ENCODE data around the gene MMEL1.

MMEL1 gene

DNA sequence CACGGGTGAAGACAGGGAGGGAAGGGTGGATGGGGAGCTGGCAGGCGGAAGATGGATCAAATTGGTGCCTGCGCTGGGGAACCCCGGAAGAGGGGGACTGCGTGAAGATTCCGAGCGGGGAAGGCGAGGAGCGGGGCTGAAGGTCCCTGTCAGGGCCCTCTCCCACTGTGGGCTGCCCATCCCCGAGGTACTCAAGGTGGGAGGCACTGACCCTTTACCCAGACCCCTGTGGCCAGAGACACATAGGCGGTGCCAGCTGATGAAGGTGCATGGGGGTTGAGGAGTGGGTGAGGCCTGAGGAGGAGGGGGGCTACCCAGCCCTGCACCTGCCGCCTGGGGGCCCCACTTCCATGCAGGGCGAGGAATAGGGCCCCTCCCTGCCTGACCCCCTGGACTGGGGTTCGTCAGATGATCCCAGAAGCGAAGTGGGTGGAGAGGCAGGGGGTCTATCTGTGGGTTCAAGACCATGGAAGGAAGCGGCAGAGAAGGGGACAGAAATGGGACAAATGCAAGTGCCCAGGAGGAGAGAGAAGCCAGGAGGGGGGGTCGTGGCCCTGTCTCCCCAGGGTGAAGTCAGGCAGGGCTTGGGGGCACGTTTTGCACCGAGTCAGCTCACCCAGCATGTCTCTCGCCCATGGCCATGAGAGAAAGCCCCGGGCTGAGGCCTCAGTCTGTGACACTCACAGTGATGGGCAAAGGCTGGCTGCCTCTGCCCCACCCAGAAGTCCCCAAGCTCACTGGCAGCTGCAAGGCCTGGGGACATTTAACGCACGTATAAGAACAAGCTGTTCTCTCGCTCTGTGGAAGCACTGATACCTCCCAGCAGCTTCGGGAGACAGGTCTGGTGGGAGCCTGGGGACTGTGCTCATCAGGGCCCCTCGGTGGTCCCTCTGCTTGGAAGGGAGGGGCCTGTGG, 7.0 kb upstream of the MMEL1 start:
- no peak overlapping the region for H3K4me3 Mint-ChIP-seq
- TF ChIP-seq, protein P1, sequence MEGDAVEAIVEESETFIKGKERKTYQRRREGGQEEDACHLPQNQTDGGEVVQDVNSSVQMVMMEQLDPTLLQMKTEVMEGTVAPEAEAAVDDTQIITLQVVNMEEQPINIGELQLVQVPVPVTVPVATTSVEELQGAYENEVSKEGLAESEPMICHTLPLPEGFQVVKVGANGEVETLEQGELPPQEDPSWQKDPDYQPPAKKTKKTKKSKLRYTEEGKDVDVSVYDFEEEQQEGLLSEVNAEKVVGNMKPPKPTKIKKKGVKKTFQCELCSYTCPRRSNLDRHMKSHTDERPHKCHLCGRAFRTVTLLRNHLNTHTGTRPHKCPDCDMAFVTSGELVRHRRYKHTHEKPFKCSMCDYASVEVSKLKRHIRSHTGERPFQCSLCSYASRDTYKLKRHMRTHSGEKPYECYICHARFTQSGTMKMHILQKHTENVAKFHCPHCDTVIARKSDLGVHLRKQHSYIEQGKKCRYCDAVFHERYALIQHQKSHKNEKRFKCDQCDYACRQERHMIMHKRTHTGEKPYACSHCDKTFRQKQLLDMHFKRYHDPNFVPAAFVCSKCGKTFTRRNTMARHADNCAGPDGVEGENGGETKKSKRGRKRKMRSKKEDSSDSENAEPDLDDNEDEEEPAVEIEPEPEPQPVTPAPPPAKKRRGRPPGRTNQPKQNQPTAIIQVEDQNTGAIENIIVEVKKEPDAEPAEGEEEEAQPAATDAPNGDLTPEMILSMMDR (IDR thresholded peaks at IDR 0.05) = no peak
- H3K9me3 Mint-ChIP-seq = peaks cover 15% of the 10 kb centered on the region
- no peak overlapping the region for H3K27ac Mint-ChIP-seq
- no peaks in the 10 kb centered on the region for H3K36me3 Mint-ChIP-seq (ENCODE audit: low read depth)
- DNase-seq = no peak
- H3K4me1 Mint-ChIP-seq = peaks cover 5% of the 10 kb centered on the region
- H3K27me3 Mint-ChIP-seq (ENCODE audit: low read depth, poor library complexity) = peaks cover 18% of the 10 kb centered on the region

DNA sequence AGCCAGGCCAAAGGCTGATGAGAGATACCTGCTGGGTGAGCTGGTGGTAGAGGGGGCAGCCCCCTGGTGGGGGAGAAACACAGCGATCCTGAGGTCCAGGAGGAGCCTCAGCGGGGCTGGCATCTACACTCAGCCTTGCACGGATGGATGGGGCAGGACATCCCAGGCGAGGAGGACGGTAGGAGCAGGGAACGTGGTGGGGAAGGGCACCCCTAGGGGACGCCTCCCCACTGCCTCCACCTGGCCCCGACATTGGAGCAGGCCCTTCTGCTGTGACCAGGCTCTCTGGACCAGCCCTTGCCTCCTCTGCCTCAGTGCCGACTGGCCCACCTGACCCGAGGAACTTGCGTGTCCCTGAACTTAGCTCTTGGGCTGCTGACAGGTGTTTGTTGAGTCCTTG, 6.4 kb upstream of the MMEL1 start:
- peaks cover 21% of the 10 kb centered on the region for H3K27me3 Mint-ChIP-seq (ENCODE audit: low read depth, poor library complexity)
- H3K4me1 Mint-ChIP-seq = peaks cover 5% of the 10 kb centered on the region
- TF ChIP-seq, protein P1 (IDR thresholded peaks at IDR 0.05) = no peak
- no peak overlapping the region for H3K4me3 Mint-ChIP-seq
- no peaks in the 10 kb centered on the region for H3K36me3 Mint-ChIP-seq (ENCODE audit: low read depth)
- no peak for DNase-seq
- peaks cover 12% of the 10 kb centered on the region for H3K9me3 Mint-ChIP-seq
- no peak overlapping the region for H3K27ac Mint-ChIP-seq

DNA sequence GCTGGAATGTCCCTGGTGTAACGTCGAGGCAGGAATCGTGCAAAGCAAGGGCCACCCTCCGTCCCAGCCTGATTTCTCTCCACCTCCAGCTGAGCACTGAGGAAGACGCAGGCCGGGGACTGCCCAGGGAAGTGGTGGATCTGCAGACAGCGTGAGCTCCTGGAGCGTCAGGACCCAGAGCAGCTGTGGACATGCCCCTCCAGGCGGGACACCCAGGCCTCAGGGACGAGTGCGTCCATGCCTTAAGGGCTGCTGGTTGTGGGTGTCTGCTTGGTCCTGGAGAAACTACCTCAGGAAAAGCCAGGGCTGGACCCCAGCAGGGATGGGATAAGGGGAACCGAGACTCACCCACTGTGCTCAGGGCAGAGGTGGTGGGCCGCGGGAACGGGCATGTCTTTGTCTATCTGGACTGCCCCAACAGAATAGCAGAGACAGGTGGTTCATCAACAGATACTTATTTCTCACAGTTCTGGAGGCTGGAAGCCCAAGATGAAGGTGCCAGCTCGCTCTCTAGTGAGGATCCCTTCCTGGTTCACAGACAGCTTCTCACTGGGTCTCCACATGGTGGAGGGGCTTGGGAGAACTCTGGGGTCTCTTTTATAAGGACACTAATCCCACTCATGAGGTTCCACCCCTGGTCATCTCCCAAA, 5.8 kb upstream of the MMEL1 start:
- no peak overlapping the region for H3K27ac Mint-ChIP-seq
- H3K4me1 Mint-ChIP-seq = peaks cover 5% of the 10 kb centered on the region
- no peak for DNase-seq
- H3K27me3 Mint-ChIP-seq (ENCODE audit: low read depth, poor library complexity) = peaks cover 21% of the 10 kb centered on the region
- H3K9me3 Mint-ChIP-seq = peaks cover 12% of the 10 kb centered on the region
- no peaks in the 10 kb centered on the region for H3K36me3 Mint-ChIP-seq (ENCODE audit: low read depth)
- TF ChIP-seq, protein P1 (IDR thresholded peaks at IDR 0.05) = no peak
- no peak overlapping the region for H3K4me3 Mint-ChIP-seq

DNA sequence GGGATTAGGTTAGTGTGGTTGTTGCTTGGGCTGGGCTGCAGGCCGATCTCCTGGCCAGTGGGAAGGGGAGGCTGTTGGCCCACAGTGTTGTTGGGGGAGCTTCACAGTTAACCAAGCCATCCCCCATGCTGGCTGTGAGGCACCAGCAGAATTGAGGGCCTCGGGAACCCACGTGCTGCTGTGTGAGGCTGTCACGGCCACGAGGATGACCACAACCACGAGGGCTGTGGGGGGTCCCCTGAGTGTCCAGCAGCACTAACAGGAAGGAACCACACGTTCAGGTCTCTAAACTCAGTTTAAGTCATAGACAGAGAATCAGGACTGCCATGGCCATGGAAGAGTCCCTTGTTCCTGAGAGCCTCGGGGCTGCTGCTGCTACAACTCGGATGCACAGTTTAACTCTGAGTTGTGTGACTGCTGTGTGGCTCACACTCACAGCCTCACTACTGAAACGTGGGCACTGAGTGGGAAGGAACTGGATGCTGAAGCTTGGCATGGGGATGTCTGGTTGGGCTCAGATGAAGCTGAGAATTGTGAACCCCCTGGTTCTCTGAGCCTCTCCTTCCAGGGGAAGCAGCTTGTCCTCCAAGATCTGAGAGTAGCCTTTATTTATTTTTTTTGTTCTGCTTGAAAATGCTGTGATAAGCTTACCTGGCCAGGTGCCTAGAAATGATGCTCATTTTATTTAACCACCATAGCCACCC, 4.8 kb upstream of the MMEL1 start:
- peaks cover 12% of the 10 kb centered on the region for H3K9me3 Mint-ChIP-seq
- H3K4me3 Mint-ChIP-seq = no peak overlapping the region
- H3K27me3 Mint-ChIP-seq (ENCODE audit: low read depth, poor library complexity) = peaks cover 21% of the 10 kb centered on the region
- TF ChIP-seq, protein P1 (IDR thresholded peaks at IDR 0.05) = no peak
- H3K4me1 Mint-ChIP-seq = peaks cover 8% of the 10 kb centered on the region
- no peaks in the 10 kb centered on the region for H3K36me3 Mint-ChIP-seq (ENCODE audit: low read depth)
- DNase-seq = no peak
- H3K27ac Mint-ChIP-seq = no peak overlapping the region

DNA sequence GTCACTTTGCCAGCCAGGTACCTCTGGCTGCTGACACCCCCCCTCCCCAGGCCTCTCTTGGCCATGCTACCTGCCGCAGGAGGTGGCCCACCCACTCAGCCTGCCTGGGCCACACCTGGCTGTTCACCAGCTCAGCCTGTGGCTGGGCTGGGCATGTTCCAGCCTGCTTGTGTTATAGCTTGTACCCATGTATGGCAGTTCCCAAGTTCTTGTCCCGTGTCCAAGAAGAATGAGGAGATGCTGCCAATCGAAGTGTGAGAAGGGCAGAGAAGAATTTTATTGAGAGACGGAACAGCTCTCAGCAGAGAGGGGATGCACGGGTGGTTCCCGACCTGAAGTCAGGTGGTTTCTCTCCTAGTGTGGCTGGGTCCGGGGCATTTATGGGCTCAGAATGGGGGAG, 3.9 kb upstream of the MMEL1 start:
- Mint-ChIP-seq H3K9me3 (peaks cover 12% of the 10 kb centered on the region), H3K36me3 (ENCODE audit: low read depth) (no peaks in the 10 kb centered on the region), H3K4me3 (no peak overlapping the region), H3K4me1 (peaks cover 5% of the 10 kb centered on the region), H3K27ac (peak overlapping the region; percentile 27), H3K27me3 (ENCODE audit: low read depth, poor library complexity) (peaks cover 29% of the 10 kb centered on the region)
- no peak for DNase-seq
- TF ChIP-seq, protein P1 (IDR thresholded peaks at IDR 0.05) = no peak

Data from nephron progenitor cell (in vitro differentiated cells).